HG03135 (cell line): ENCODE results near the gene SARDH.
"Not testable (repeated sequence)": the region's sequence is repeated elsewhere in the genome, so short reads cannot be mapped to it uniquely, and the experiment has no call there.

Experiments
- ATAC-seq: cut with Tn5 transposase; IDR thresholded peaks from one replicate; pipeline ENCODE4 v1.9.1; 2021; ENCODE audit warnings: mild to moderate bottlenecking, moderate library complexity; ENCODE audit not compliant: unreplicated experiment

Gene SARDH

GRCh38 chr9:133635098-133635497 is 103.1 kb downstream of the SARDH start:
- no peak for ATAC-seq

DNA sequence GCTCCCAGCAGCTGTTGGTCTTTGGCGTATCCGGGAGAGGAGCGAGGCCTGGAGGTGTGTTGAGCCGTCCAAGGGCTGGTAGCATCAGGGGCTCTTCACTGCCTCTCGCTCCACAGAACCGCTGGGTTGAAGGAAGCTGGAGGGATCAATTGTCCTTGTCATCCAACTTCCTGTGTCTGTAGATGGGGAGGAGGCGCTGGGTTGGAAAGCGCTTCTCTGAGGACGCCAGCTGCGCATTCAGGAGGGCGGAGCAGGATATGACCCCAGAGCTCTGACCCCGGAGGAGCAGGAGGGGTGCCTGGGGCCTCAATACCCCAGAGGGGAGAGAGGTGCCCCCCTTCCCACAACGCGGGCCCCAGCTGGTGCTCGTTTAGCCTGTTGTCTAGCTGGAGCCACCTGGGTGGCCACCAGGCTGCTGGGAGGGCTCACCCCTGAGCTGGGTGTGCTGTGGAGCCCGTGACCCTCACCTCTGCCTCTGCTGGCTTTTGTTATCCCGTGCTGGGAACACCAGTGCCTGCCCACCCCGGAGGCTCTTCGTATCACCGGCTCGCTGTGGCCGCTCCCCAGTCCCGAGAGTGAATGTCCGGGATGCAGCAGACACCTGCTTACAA is 104.0 kb downstream of the SARDH start:
- ATAC-seq: no peak

DNA sequence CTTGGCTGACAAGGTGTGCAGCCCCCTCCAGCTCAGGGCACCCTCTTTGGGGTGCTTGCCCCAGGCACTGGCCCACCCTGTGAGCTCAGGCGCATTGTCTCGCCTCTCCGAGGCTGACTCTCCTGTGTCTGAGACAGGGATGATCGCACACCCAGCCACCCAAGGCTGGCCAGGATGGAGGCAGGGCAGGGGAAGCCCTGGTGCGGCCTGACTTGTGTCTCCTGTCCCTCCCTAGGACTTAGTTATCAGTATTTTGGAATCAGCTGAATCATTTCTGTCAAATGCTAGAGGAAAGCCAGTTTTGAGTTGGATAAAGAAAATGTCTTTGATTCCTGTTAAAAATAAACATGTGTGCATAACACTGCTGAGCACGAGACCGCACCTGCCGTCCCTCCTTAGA is 104.5 kb downstream of the SARDH start:
- ATAC-seq: no peak

- no peak for ATAC-seq
Observed at GRCh38 chr9:133632806-133633680, 105.1 kb downstream of the SARDH start.

DNA sequence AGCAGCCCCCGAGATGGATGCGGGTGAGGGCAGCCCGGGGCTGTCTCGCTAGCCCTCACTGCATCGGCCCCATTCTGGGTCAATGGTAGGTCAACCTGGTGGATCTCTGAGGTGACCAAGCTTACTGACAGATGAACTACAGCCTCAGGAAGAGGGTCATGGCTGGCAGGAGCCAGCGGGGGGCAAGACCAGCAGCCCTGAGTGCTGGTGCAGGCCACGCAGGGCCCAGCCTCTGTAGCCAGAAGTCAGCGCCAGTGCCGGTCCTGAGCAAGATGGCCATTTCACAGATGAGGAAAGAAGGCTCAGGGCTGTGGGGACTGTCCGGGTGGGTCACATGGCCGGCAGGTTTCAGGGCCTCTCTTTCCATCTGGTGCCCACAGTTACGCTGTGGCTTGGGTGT is 107.0 kb downstream of the SARDH start:
- ATAC-seq: no peak

DNA sequence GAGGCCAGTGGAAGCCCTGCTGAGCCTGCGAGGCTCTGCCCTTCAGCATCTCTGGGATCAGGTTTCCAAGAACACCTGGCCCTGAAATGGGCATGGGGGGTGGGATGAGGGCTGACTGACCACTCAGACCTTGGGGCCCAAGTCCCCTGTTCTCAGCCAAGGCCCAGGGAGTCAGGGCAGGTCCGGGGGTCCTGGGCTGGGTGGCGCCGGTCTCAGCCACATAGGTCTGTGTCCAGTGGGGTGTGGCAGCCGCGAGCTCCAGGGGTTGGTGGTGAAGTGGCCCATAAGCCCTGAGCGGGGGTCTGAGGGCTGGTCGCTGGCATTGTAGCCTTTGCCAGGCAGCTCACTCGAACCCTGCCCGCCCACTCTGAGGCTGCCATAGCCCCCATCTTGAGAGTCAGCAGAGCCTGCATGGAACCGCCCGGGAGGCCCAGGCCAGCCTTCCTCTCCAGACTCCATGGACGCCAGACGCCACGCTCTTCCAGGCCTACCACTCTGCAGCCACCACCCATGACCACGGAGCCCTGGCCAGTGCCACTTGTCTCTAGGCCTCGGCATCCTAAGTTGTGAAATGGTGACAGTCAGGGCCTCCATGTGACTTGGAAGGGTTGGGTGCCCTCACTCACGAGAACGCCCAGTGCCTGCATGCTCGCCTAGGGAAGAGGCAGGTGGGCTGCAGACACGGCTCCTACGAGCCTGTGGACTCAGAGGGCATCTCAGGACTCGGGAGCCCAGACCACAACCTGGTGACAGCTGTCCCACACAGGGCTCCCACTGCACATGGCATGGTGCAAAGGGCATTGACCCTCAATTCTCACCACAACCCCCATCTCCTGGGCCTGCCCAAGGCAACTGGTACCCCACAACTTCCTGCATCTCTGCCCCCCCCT is 108.7 kb downstream of the SARDH start:
- ATAC-seq: no peak

DNA sequence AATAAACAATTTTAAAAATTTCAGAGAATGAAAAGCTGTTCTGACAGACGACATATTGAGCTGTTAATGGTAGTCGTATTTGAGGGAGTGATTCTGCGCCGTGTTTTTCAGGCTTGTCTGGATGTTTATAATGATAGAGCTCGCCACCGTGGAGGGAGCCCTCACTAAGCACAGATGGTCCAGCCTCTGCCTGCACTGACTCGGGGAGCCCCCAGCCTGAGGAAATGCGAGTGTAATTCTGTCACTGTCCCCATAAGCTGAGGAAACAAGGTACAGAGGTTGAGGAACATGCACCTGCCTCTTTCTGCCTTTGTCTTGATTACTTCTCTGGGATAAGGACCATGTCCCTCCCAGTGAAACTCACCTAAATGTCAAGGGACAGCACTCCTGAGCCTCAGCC is 109.4 kb downstream of the SARDH start:
- no peak for ATAC-seq

DNA sequence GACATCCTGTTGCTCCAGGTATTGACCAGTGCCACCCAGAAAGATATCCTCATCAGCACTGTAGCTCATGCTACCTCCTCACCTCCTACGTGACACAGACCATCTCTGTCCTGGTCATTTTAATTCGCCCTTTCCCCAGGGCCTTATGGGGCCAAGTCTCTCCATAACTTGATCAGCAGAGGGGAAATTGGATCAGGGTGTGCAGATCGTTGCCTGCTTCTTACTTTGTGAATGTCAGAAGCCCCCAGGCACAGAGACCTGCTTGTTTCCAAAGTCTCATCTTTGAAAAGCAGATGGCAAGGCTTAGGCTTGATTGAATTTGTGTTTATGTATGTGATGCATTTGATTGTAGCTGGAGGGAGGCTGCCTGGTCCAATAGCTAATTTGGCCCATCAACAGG is 110.8 kb downstream of the SARDH start:
- no peak for ATAC-seq

DNA sequence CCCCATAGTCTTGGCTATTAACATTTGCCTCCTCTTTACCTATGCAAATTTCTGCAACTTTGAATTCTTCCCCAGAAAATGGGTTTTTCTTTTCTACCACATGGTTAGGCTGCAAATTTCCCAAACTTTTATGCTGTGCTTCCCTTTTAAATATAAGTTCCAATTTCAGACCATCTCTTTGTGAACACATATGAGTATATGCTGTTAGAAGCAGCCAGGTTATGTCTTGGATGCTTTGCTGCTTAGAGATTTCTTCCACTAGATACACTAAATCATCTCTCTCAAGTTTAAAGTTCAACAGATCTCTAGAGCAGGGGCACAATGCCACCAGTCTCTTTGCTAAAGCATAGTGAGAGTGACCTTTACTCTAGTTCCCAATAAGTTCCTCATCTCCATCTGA is 112.1 kb downstream of the SARDH start:
- not testable (repeated sequence) for ATAC-seq

GRCh38 chr9:133622555-133622954 is 115.6 kb downstream of the SARDH start:
- no peak for ATAC-seq

DNA sequence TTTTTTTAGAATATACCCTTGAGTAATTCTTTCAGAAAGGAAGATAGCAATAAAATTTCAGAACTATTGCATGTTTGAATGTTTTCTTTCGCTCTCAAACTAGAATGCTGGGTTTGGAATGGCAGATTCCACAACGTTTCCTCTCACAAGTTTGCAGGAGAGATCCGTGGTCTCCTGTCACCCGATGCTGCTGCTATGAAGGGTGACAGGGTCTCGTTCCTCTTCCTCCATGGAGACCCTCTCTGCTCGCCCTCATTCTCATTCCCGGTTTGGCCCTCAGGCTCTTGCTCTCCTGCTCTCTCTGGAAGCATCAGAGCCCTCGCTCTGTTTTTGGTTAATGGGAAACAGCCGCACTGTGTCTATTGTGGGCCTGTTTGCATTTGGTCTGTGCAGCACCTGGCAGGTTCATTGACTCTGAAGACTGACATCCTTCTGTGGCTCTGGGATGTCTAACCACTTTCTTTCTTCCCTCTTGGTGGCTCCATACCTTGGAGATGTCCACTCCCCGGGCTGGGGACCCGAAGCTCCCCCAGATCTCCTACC is 116.4 kb downstream of the SARDH start:
- ATAC-seq: no peak

GRCh38 chr9:133619791-133620190 is 118.4 kb downstream of the SARDH start:
- no peak for ATAC-seq

DNA sequence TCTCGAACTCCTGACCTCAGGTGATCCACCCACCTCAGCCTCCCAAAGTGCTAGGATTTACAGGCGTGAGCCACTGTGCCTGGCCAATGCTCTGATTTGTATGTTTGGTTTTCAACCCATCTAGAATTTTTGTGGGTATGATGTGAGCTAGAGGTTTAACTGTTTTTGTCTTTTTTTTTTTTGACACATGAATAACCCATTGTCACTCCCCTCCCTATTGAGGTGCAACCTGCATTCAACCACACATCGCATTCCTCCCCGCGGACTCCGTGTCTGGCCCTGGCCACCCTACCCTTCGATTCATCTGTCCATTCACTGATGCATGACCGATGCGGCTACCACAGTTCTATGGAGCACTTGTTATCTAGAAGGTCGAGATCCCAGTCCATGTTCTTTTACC is 119.4 kb downstream of the SARDH start:
- ATAC-seq: no peak

DNA sequence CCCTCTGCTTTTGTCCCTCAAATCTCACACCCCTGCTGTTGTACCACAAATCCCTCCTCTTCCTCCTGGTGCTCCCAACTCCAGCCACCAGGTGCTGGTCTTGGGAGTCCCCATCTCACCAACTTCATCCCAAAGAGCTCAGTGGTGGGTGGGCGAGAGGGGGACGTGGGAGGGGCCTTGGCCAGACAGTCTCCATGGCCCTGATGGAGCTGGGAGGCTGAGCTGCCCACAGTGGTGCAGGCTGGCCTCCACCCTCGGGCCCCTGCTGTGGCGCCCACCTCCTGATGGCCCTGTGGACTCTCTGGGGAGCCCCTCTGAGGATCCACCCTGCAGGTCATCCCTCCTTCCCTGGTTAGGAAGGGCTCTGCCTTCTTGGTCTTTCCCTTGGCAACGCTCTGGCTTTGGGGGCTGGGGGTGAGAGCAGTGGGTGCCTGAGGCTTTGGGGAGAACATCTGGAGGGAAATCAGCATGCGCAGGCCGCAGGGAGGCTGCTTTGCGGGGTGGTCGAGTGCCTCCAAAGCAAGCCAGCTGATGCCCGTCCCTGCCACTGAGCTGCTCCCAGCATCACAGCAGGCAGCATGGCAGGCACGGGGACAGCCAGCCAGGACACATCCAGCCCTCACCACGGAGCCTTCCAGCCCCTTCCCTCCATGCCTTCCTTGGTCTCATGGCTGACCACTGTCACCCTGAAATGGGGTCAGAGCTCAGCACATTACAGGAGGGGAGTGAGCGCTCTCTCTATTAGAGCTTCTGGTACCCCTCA is 121.3 kb downstream of the SARDH start:
- no peak for ATAC-seq

GRCh38 chr9:133615606-133616188 is 122.5 kb downstream of the SARDH start:
- no peak for ATAC-seq

- no peak for ATAC-seq
Observed at GRCh38 chr9:133615186-133615585, 123.0 kb downstream of the SARDH start.

DNA sequence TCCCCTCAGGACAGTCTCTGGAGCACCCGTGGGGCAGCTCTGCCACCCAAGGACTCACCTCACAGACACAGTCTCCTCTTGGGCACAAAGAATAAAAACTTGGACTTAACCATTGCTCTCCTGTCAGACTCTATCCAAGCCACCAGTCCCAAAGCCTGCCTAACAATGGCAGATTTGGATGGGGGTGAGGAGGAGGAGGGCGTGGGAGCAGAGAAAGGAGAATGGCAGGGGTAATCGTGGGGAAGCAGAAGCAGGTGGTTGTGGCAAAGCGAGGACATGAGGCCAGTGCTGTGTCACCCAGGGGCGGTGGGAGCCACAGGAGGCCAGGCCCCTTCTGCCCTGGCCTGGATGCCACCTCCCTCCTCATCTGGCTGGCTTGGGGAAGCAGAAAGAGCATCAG is 123.5 kb downstream of the SARDH start:
- no peak for ATAC-seq

DNA sequence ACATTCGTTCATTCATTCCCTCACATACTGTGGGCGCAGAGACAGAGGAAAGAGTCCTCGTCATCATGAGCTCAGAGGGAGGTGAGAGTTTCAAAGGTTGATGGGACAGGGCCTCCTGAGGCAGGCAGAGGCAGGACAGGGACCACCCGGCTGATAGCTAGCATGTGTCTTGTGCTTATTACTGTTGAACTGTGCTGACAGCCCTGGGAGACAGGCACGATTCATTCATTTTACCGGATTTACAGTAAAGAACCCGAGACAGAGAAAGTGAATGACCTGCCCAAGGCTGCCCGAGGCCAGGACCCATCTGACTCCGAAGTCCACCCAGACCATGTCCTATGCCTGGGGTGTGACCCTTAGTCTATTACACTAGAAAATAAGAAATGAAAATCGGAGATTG is 124.1 kb downstream of the SARDH start:
- no peak for ATAC-seq
